RWPE2 (cell line): ENCODE data around the gene HOXD9.

Experiments used
- ATAC-seq: fragments of 200-7000 bp; cut with Tn5 transposase; 3 replicates; pipeline ENCODE4 v1.9.1; 2021; ENCODE audit warnings: low read depth
- DNase-seq: peaks from one replicate; pipeline ENCODE4 v3.0.0-alpha.2; 2020; ENCODE audit warnings: low spot score
- H3K27ac ChIP-seq: fragments of 450-650 bp; 2 replicates; pipeline ENCODE4 v1.5.1; 2017; ENCODE audit warnings: mild to moderate bottlenecking; ENCODE audit not compliant: poor library complexity, severe bottlenecking
- H3K27me3 ChIP-seq: fragments of 250-450 bp; sonication (Bioruptor Pico); 2 replicates; pipeline ENCODE4 v1.5.1; 2021; ENCODE audit warnings: mild to moderate bottlenecking, moderate library complexity; ENCODE audit not compliant: insufficient read depth, poor library complexity, severe bottlenecking
- H3K36me3 ChIP-seq: fragments of 250-450 bp; sonication (Bioruptor Pico); 2 replicates; pipeline ENCODE4 v1.5.1; 2020; ENCODE audit warnings: low read depth, mild to moderate bottlenecking, moderate library complexity
- H3K4me1 ChIP-seq: fragments of 250-450 bp; sonication (Bioruptor Pico); 2 replicates; pipeline ENCODE4 v1.5.1; 2021; ENCODE audit warnings: mild to moderate bottlenecking, moderate library complexity; ENCODE audit not compliant: insufficient read depth, poor library complexity, severe bottlenecking
- H3K4me3 ChIP-seq: fragments of 250-450 bp; sonication (Bioruptor Pico); 2 replicates; pipeline ENCODE4 v1.5.1; 2021; ENCODE audit warnings: mild to moderate bottlenecking, moderate library complexity; ENCODE audit not compliant: severe bottlenecking
- H3K9me3 ChIP-seq: fragments of 250-450 bp; sonication (Bioruptor Pico); 2 replicates; pipeline ENCODE4 v1.5.1; 2021; ENCODE audit warnings: mild to moderate bottlenecking, moderate library complexity; ENCODE audit not compliant: severe bottlenecking
- CTCF ChIP-seq: fragments of 450-650 bp; IDR thresholded peaks from one replicate; pipeline ENCODE4 v1.5.1; 2017; ENCODE audit warnings: mild to moderate bottlenecking, moderate library complexity; ENCODE audit not compliant: poor library complexity, severe bottlenecking

HOXD9 gene

DNA sequence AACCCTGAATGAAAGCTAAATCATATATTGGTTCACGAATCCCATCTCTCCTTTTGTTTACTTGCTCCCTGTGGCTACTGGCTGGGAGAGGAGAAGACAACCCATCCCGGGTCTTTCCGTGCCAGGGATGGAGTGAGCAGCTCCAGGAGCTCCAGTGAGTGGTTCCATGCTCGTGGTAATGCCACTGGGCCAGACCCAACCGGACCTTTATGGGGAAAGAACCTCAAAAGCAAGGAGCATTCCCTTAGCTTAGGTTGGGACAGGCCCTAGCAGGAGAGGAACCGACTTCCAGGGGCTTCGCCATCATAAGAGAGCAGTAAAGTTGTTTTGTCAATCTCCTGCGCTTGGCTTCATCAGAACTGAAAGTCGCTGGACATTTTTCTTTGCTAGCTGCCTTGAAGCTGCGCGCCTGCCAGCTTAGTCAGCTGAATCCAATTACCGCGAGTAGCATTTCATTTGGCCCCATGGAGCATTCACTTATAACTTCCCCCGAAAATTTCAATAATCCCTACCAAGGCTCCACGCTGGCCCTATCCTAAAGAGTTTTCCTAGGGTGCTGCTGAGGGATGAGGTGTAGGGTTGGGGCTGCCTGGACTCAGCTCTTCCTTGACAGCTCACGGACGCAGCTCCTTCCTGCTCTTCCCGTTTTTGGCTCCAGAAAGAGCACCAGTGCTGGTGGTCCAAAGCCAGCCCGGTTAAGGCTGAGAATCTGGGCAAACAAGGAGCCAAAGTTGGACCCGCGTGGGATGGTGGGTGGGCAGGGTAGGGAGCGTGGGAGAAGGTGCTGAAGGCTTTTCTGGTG lies 39.5 kb downstream of the HOXD9 start:
- peaks cover 80% of the 10 kb centered on the region for H3K27me3 ChIP-seq
- H3K36me3 ChIP-seq = no peaks in the 10 kb centered on the region
- no peak for DNase-seq
- no peak overlapping the region for H3K27ac ChIP-seq
- H3K4me3 ChIP-seq = no peak overlapping the region
- no peak for TF ChIP-seq CTCF
- H3K9me3 ChIP-seq = no peaks in the 10 kb centered on the region
- no peaks in the 10 kb centered on the region for H3K4me1 ChIP-seq
- ATAC-seq = 0 out of 3 replicates have a peak, but pooled peaks have one; percentile 7

DNA sequence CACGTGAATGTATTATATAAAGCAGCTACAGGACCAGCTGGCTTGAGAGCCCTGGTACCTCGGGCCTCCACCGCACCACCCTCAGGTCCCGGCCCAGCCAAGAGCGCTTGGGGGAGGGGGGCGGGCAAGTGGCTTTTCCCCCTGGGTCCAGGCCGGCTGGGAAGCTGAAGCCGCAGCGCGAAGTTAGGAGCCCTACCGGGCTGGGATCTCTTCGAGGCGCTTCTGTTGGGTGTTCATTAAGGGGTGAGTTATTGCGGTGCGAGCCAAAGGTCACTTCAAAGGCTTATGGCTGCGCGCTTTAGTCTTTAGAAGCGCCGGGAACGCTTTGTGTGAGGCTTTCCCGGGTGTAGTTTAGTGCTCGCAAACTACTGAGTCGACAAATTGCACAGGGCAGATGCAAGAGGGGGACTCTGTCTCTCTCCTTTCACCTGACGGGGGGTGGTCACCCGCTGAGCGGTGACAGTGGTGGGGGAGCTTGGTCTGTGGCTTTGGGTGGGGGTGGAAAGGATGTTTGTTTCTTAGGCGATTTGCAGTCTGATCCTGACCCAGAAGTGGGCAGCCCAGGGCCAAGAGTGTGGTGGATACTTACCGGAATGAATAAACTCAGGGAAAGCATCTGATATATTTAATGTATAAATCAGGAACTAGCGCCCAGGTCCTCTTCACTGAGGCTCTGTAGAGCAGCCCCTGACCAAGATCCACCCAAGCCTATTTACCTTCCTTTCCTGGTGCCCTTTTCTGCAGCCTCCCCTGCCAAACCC lies 40.6 kb downstream of the HOXD9 start:
- H3K4me1 ChIP-seq = no peaks in the 10 kb centered on the region
- no peaks in the 10 kb centered on the region for H3K9me3 ChIP-seq
- H3K27me3 ChIP-seq = peaks cover 73% of the 10 kb centered on the region
- ATAC-seq = no peak
- DNase-seq = no peak
- H3K27ac ChIP-seq = no peak overlapping the region
- H3K36me3 ChIP-seq = no peaks in the 10 kb centered on the region
- H3K4me3 ChIP-seq = no peak overlapping the region
- TF ChIP-seq CTCF = no peak

DNA sequence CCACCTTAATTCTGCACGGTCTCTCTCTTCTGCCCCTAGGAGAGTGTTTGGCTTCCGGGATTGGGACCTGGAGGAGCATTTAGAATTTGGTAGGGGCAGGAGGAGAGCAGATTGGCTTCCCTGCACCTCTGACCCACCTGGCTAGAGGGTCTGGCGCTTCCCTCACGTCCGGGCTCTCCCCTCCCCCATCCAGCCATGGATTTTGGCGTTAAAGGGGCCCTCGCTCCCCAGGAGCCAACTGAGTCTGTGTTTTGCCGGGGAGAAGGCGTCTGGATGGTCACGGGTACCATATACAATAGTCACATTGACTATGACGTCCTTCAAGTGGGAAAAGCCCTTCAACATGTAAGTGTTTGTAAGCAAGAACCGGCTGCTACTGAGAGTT lies 41.1 kb downstream of the HOXD9 start:
- no peak for DNase-seq
- no peak for ATAC-seq
- Histone ChIP-seq H3K36me3 (no peaks in the 10 kb centered on the region), H3K4me1 (no peaks in the 10 kb centered on the region), H3K27me3 (peaks cover 69% of the 10 kb centered on the region), H3K4me3 (no peak overlapping the region), H3K27ac (no peak overlapping the region), H3K9me3 (no peaks in the 10 kb centered on the region)
- no peak for TF ChIP-seq CTCF

DNA sequence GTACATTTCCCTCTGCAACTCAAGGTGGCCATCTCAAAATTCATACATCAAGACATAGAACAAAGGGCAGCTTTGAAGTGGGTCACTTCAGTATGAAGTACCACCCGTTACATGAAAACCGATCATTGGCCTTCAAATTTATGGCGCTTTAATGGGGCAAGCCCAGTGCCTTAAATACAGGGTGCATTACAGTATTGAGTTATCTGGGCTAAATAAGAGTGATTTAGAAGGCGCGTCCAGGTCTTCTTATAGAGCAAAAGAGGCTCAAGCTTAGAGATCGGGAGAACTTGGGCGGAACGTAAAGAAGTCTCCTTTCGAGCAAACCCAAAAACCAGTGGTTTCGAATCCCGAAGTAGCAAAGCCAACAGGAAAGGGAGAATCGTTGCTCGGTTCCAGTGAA lies 41.7 kb downstream of the HOXD9 start:
- no peak overlapping the region for H3K27ac ChIP-seq
- no peak for ATAC-seq
- no peaks in the 10 kb centered on the region for H3K4me1 ChIP-seq
- H3K4me3 ChIP-seq = no peak overlapping the region
- peaks cover 69% of the 10 kb centered on the region for H3K27me3 ChIP-seq
- DNase-seq = no peak
- no peak for TF ChIP-seq CTCF
- H3K9me3 ChIP-seq = no peaks in the 10 kb centered on the region
- H3K36me3 ChIP-seq = no peaks in the 10 kb centered on the region
